ENCODE measurements around the gene NISCH.

- TF ChIP-seq CTCF (conservative IDR thresholded peaks at IDR 0.05; ENCODE audit: low read length) (no peak), EZH2phosphoT487 (IDR thresholded peaks at IDR 0.05; ENCODE audit: borderline replicate concordance) (no peak)
Measured at GRCh38 chr3:52509753-52510328, 54.4 kb downstream of the NISCH start.
